Memory B cell (primary cell): ENCODE results near the gene TMEM119.
"Not testable (repeated sequence)": the region's sequence is repeated elsewhere in the genome, so short reads cannot be mapped to it uniquely, and the experiment has no call there.

ENCODE experiments used
- ATAC-seq: fragments of 150-1000 bp; cut with Tn5 transposase; 2 replicates; pipeline ENCODE4 v1.10.0; 2021; ENCODE audit warnings: low read depth, mild to moderate bottlenecking, moderate library complexity
- DNase-seq, 2 donors: peaks; one replicate each; pipeline ENCODE4 v3.0.0; 2022; ENCODE audit warnings: low spot score in 2 of 2
- H3K27ac Mint-ChIP-seq: one replicate; pipeline ENCODE4 v1.8.0; 2022; ENCODE audit warnings: mild to moderate bottlenecking, moderate library complexity, mixed read lengths
- H3K27me3 Mint-ChIP-seq: one replicate; pipeline ENCODE4 v1.8.0; 2022; ENCODE audit warnings: mixed read lengths
- H3K36me3 Mint-ChIP-seq: one replicate; pipeline ENCODE4 v1.8.0; 2022; ENCODE audit warnings: mild to moderate bottlenecking, mixed read lengths
- H3K4me1 Mint-ChIP-seq: one replicate; pipeline ENCODE4 v1.8.0; 2022; ENCODE audit warnings: mixed read lengths
- H3K4me3 Mint-ChIP-seq: one replicate; pipeline ENCODE4 v1.8.0; 2022; ENCODE audit warnings: mild to moderate bottlenecking, moderate library complexity, mixed read lengths
- H3K9me3 Mint-ChIP-seq: one replicate; pipeline ENCODE4 v1.8.0; 2022; ENCODE audit warnings: mixed read lengths

The TMEM119 gene

DNA sequence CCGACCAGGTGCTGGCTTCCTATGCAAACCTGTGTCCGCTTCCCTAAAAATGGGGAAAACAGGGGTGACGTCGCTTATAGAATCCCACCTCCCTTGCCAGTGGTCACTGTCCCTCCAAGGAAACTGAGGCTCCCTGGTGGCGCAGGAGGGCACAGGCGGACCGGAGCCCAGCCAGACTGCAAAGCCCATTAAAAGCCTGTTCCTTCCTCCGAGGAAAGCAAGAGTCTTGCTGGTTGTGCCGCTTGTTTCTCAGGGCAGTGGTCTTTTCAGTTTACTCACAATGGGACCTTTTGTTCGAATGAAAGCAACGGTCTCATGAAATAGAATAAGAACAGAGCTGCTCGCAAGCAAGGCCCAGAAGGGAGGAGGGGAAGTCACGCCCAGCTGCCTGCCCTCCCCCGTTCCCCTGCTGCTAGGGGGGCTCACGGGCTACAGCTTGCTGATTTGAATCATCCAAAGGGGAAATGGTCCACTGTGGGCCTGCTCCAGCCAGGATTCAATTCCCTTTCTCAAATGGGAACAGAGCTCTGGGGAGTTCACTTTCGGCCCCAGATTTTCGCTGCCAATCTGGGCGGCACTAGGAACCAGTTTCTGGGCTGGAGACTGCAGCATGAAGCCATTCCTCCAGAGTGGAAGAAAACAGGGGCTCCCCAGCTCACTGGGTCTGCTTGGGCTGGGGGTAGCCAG lies 40.4 kb upstream of the TMEM119 start:
- peaks cover 55% of the 10 kb centered on the region for H3K4me1 Mint-ChIP-seq
- peak overlapping the region; percentile 90 for H3K27ac Mint-ChIP-seq
- H3K4me3 Mint-ChIP-seq, result peak overlapping the region; percentile 68
- no peaks in the 10 kb centered on the region for H3K9me3 Mint-ChIP-seq
- ATAC-seq (no peak), DNase-seq (no peak)
- H3K36me3 Mint-ChIP-seq, result peaks cover 13% of the 10 kb centered on the region
- no peaks in the 10 kb centered on the region for H3K27me3 Mint-ChIP-seq

DNA sequence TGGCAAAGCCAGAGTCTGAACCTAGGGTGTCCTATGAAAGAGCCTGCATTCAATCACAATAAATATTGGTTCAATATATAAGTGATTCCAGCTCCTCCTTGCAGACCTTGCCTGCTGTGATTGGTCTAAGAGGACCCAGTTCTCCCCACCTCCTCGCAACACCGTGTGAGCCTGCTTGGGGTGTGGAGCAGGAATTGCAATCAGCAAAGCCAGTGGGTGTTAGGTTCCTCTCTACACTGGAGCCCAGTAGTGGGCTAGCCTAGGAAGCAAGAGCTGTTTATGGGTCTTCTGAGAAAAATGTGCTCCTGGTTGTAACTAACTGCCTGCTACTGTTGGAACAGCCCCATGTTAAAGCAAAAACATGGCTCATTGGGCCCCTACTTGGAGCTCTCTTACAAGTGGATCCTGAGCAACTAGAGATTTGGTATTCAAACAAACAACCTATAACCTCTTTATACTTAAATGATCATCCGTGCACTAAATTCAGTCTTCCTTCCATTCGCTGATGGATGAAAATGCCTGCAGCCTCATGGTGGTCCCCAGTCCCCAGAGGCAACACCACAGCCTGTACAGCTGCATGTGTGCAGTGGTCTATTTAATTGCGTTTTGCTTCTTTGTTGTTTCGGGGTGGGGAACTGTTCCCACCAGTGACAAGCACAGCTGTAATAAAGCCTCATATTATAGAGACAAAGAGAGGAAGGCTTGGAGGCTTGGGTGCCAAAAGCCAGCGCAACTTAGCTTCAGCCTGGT lies 39.5 kb upstream of the TMEM119 start:
- Mint-ChIP-seq H3K27me3 (no peaks in the 10 kb centered on the region), H3K36me3 (peaks cover 13% of the 10 kb centered on the region), H3K9me3 (no peaks in the 10 kb centered on the region), H3K4me3 (peak overlapping the region; percentile 78), H3K27ac (peak overlapping the region; percentile 63), H3K4me1 (peaks cover 59% of the 10 kb centered on the region)
- ATAC-seq, result no peak
- DNase-seq, result no peak

DNA sequence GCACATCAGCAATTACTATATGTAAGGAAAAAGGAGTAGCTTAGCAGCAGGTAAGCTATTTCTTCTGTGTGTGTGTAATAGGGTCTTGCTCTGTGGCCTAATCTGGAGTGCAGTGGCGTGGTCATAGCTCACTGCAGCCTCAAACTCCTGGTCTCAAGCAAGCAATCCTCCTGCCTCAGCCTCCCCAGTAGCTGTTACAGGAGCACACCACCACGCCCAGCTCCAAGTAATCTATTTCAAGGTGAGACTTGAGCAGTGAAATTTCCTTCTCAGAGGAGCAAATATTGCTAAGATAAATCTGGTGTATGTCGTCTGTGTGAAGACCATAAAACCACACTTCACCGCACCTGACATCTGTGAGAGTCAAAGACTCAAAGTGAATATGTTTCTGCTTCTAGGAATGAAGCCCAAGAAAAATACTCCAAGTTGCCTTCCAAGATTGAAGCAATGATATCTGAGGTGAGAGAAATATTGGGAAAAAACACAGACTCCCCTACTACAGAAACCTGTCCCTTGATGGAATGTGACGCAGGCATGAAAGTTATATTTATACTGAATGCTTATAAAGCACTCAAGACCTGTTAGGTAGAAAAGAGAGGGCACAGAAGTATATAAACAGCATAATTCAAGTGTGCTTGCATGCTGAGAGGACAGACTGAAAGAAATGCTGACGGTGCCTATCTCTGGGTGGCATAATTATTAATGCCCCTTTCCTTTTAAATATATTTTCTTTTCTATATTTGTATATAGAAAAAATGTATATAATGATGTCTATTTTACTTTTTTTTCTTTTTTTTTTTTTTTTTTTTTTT lies 38.3 kb upstream of the TMEM119 start:
- H3K4me1 Mint-ChIP-seq, result peaks cover 55% of the 10 kb centered on the region
- no peaks in the 10 kb centered on the region for H3K9me3 Mint-ChIP-seq
- ATAC-seq (no peak), DNase-seq (no peak)
- H3K36me3 Mint-ChIP-seq, result peaks cover 17% of the 10 kb centered on the region
- H3K27ac Mint-ChIP-seq, result peak overlapping the region; percentile 99
- no peaks in the 10 kb centered on the region for H3K27me3 Mint-ChIP-seq
- H3K4me3 Mint-ChIP-seq, result peak overlapping the region; percentile 90

GRCh38 chr12:108635201-108635996 lies 37.5 kb upstream of the TMEM119 start:
- Mint-ChIP-seq H3K4me1 (peaks cover 54% of the 10 kb centered on the region), H3K4me3 (peak overlapping the region; percentile 90), H3K36me3 (peaks cover 14% of the 10 kb centered on the region), H3K27me3 (no peaks in the 10 kb centered on the region), H3K9me3 (no peaks in the 10 kb centered on the region), H3K27ac (peak overlapping the region; percentile 99)
- peak; percentile 64 to 78 for DNase-seq
- ATAC-seq, result peak; percentile 57

GRCh38 chr12:108634341-108634751 lies 36.5 kb upstream of the TMEM119 start:
- DNase-seq (no peak), ATAC-seq (no peak)
- H3K4me1 Mint-ChIP-seq, result peaks cover 53% of the 10 kb centered on the region
- peaks cover 8% of the 10 kb centered on the region for H3K36me3 Mint-ChIP-seq
- H3K27ac Mint-ChIP-seq, result peak overlapping the region; percentile 99
- H3K27me3 Mint-ChIP-seq, result no peaks in the 10 kb centered on the region
- peak overlapping the region; percentile 90 for H3K4me3 Mint-ChIP-seq
- H3K9me3 Mint-ChIP-seq, result no peaks in the 10 kb centered on the region

- peak; percentile 75 for ATAC-seq
- peaks cover 4% of the 10 kb centered on the region for H3K36me3 Mint-ChIP-seq
- H3K27me3 Mint-ChIP-seq, result no peaks in the 10 kb centered on the region
- H3K9me3 Mint-ChIP-seq, result no peaks in the 10 kb centered on the region
- peak; percentile 78 to 93 for DNase-seq
- H3K4me1 Mint-ChIP-seq, result peaks cover 49% of the 10 kb centered on the region
- H3K4me3 Mint-ChIP-seq, result peak within 1 kb of the TSS; percentile 90
- peak within 1 kb of the TSS; percentile 99 for H3K27ac Mint-ChIP-seq
Measured at GRCh38 chr12:108633534-108634248, 35.8 kb upstream of the TMEM119 start, which contains the start of gene SELPLG. Gene SELPLG, minus strand, starts transcription at chr12:108633894. Its CDS starts 9,587 bp downstream, at chr12:108624307.

- H3K27ac Mint-ChIP-seq, result peak overlapping the region; percentile 99
- DNase-seq (no peak), ATAC-seq (no peak)
- H3K9me3 Mint-ChIP-seq, result no peaks in the 10 kb centered on the region
- H3K4me1 Mint-ChIP-seq, result peaks cover 51% of the 10 kb centered on the region
- H3K36me3 Mint-ChIP-seq, result peaks cover 4% of the 10 kb centered on the region
- no peaks in the 10 kb centered on the region for H3K27me3 Mint-ChIP-seq
- H3K4me3 Mint-ChIP-seq, result peak overlapping the region; percentile 90
Measured at GRCh38 chr12:108633081-108633533, 35.2 kb upstream of the TMEM119 start.

GRCh38 chr12:108631261-108631660 lies 33.4 kb upstream of the TMEM119 start:
- ATAC-seq, DNase-seq, H3K4me3 Mint-ChIP-seq, H3K9me3 Mint-ChIP-seq, H3K36me3 Mint-ChIP-seq, H3K27me3 Mint-ChIP-seq: not testable (repeated sequence)
- Mint-ChIP-seq H3K27ac (peak overlapping the region; percentile 93), H3K4me1 (peaks cover 48% of the 10 kb centered on the region)

DNA sequence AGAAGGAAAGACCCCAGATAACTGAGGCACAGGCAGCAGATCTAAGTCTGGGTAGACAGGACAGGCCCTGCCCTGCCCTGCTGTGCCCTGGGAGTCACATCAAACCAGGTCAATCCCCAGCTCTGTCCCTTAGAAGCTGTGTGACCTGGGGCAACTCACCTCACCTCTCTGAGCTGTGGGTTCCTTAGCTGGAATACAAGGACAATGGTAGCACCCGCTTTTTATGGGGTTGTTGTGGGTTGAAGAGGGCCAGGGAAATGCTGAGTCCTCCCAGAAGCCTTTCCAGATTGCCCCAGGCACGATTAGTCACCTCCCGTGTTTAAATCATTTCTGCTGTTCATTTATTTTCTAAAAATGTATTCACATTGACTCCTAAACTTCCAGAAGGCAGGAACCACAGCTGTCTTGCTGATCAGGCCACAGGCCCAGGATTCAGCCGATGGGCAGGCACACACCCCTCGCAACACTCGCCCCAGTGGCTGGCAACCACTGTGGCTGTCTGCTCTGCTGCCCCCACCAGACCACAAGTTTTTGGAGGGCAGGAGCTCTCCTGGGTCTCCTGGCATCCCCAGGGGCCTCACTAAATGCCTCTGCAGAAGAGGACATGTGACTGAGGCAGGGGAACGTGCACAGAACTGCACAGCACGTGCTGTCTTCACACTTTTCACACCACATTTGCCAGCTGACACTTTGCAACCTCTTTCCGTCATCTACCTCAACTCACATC lies 32.8 kb upstream of the TMEM119 start:
- no peak for DNase-seq
- Mint-ChIP-seq H3K4me3 (no peak overlapping the region), H3K27ac (peak overlapping the region; percentile 66), H3K36me3 (peaks cover 4% of the 10 kb centered on the region), H3K4me1 (peaks cover 45% of the 10 kb centered on the region), H3K27me3 (no peaks in the 10 kb centered on the region), H3K9me3 (no peaks in the 10 kb centered on the region)
- no peak for ATAC-seq

- Mint-ChIP-seq H3K36me3 (peaks cover 4% of the 10 kb centered on the region), H3K4me3 (no peak overlapping the region), H3K9me3 (no peaks in the 10 kb centered on the region), H3K4me1 (peaks cover 50% of the 10 kb centered on the region), H3K27me3 (no peaks in the 10 kb centered on the region), H3K27ac (peak overlapping the region; percentile 66)
- no peak for DNase-seq
- no peak for ATAC-seq
Measured at GRCh38 chr12:108629824-108630476, 32.1 kb upstream of the TMEM119 start.

GRCh38 chr12:108629151-108629550 lies 31.3 kb upstream of the TMEM119 start:
- H3K4me1 Mint-ChIP-seq, result peaks cover 47% of the 10 kb centered on the region

More at GRCh38 chr12:108629151-108629550, 31.3 kb upstream of the TMEM119 start:
- no peak for ATAC-seq
- H3K27ac Mint-ChIP-seq, result peak overlapping the region; percentile 81
- H3K9me3 Mint-ChIP-seq, result no peaks in the 10 kb centered on the region
- DNase-seq, result no peak
- H3K4me3 Mint-ChIP-seq, result no peak overlapping the region
- no peaks in the 10 kb centered on the region for H3K27me3 Mint-ChIP-seq
- H3K36me3 Mint-ChIP-seq, result peaks cover 4% of the 10 kb centered on the region
